GM19395 (cell line): ENCODE measurements around the gene PRKN.

Experiments
- ATAC-seq: cut with Tn5 transposase; IDR thresholded peaks from one replicate; pipeline ENCODE4 v1.9.1; 2021; ENCODE audit warnings: mild to moderate bottlenecking, moderate library complexity; ENCODE audit not compliant: unreplicated experiment

The PRKN gene

DNA sequence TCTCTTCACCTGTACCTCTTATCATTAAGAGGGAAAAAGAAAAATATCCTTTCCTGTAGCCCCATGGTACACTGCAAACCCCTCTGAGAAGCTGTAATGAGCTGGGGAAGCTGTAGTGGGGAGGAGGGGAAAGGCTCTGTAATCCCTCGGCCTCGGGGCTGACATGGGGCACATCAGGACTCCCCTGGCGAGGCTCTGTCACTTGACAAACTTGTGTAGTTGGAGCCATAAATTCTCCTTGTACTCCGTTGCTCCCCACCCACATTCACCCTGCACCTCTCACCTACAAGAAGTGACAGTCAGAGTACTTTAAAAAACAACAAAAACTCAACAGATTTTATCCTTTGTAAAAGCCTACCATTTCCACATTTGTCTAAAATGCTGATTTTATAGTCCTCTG, 978.0 kb downstream of the PRKN start:
- no peak for ATAC-seq

- no peak for ATAC-seq
Measured at GRCh38 chr6:161748535-161749416, 978.8 kb downstream of the PRKN start.

DNA sequence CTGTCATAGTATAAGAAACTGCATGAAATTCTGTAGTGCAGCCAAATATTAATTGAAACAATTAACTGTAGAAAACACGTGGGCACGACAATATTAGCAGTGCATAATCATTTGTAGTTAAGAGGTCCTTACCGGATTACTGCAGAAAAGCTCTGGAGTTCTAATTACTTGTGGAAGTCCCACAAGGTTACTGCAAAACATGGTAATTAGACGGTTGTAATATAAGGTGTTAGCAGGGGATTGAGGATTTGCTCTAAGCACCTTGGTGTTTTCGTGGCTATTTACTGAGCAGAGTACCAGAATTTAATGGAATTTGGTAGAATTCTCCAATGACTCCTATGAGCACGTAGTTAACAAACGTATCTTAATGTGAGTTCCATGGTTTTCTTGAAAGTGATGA, 980.1 kb downstream of the PRKN start:
- ATAC-seq, result no peak

DNA sequence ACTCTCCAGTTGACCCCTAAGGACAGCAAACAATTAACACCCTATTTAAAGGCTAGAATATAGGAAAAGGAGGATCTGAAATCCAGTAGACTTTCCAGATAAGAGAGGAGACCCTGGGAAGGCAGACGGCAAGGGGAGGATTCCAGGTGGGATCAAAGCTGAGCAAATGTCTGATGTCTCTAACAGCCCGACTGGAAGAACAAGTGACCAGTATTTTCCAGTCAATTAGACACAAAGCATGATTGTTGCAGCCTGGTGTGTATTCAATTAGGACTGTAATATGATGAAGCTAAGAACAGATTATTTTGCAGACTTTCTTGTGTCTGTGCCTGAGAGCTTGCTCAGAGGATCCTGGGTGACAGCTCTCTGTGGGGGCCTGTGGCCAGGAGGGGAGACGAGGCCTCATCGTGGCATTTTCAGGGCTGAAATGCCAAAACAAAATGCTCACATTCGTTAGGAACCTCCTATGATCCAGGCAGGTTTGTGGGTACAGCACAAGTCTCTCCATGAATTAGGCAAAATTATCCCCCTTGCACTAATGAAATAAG, 981.9 kb downstream of the PRKN start:
- ATAC-seq, result no peak

DNA sequence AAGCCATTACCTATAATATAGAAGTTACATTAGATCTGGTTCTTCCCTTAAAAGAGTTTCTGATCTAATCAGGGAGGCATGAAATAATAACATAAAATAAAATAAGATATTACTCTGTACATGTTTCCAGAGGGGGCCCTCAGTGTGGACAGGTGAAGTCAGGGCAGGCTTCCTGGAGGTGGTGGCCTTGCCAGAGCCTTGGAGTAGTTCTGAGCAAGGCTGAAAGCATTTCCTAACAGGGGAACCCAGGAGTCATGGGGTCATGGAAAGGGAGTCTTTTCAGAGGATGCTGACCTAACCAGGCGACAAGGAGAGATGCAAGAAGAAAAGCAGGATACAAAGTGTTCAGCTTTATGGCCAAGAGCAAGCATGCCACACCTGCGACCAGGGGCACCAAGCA, 982.4 kb downstream of the PRKN start:
- ATAC-seq, result no peak

GRCh38 chr6:161744211-161745067, 983.1 kb downstream of the PRKN start:
- no peak for ATAC-seq

DNA sequence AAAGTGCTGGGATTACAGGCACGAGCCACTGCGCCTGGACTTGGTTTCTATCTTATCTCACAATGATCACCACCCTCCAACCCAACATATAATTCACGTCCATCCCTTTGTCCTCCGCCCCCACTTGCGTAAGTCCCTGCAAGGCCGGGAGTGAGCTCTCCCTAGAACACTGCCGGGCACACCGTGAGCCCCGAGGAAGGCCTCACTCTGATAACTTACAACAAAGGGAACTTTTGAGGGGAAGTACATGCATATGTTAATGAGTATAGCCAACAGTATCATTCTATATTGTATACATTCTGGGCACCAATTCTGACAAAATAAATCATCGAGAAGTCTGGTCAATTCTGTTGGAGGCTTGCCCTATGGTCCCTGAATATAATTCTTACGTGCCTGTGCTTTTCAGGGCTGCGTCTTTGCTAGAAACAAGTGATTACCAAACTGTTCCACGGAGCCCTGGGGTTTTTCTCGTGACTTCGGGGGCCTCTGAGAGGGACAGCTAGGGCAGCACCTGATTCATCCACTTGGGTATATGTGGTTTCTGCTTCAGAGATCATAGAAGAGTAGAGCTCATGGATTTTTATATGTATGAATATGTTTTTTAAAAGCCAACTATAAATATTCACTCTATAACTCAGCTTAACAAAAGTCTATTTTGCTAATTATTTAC, 983.9 kb downstream of the PRKN start:
- no peak for ATAC-seq

GRCh38 chr6:161740486-161740885, 987.1 kb downstream of the PRKN start:
- ATAC-seq, result no peak

DNA sequence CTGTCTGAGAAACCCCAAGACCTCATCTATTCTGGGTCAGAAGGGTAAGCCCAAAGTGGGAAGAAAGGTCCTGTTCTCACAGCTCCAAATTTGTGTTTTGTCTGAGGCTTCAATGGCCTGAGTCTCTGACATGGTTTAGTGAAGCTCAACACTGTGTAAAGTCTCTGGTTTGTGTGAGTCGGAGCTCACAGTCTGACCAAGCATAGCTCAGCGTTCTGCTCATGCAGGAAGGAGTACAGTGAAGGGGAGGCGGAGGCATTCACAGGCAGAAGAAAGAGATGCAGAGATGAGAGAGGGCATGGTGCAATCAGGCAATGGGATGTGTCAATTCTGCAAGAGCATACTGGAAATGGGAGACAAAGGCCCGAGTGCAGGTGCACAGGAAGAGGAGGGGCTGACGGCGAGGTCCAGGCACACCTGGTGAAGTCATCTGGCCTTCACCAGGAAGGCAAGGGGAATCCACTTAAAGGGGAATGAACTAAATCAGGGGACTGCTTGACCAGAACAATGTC, 990.7 kb downstream of the PRKN start:
- ATAC-seq, result no peak

DNA sequence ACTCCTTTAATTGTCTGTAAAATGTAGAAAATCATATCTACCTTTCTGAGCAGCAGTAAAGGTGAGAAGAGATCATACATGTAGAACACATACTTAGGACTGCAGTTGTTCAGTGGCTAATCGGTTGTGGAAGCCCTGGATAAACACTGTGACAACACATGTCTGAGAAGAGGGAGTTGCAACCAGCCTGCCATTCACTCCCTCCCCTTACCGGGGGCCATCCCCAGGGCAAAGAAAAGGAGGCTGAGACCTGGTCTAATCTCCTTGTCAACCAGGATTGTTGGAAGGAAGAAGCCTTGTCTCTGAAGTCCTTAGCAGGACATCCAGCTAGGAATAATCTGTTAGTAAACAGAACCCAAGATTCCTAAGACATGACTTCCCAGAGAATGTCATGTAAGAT, 991.2 kb downstream of the PRKN start:
- no peak for ATAC-seq

GRCh38 chr6:161732594-161732993, 995.0 kb downstream of the PRKN start:
- ATAC-seq, result no peak

DNA sequence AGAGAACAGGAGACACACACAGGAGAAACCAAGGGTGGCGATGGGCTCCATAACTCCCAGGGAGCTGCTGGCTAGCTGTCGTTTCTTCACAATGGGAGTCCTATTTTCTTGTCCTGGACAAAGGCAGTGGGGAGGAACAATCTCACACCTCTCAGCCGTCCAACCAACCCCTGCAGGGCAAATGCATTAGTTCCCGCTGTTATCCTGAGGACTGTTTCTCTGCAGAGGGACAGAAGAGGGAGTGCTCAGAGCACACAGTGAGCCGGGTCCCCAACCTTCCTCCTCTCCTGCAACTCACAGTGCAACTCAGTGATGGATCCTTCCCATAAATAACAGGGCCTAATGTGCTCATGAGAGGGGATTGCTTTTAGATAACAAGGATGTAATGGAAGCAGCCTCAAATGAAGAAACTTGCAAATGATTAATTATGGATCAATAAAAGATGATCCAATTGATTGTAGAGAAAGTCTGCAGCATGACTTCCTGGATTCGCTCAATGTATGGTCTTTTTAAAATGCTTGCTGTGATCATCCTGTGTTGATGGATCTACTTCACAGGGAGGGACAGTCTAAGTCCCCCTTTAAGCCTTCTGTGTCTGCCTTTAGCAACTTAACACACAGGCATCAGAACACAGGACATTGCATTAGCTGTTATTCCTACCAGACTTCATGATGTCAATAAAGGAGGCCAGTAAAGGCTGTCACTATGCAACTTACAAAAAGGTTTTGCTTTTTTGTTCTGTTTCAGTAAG, 1000.3 kb downstream of the PRKN start:
- no peak for ATAC-seq

GRCh38 chr6:161722394-161722793, 1005.2 kb downstream of the PRKN start:
- no peak for ATAC-seq

- no peak for ATAC-seq
Measured at GRCh38 chr6:161721511-161721910, 1006.1 kb downstream of the PRKN start.

DNA sequence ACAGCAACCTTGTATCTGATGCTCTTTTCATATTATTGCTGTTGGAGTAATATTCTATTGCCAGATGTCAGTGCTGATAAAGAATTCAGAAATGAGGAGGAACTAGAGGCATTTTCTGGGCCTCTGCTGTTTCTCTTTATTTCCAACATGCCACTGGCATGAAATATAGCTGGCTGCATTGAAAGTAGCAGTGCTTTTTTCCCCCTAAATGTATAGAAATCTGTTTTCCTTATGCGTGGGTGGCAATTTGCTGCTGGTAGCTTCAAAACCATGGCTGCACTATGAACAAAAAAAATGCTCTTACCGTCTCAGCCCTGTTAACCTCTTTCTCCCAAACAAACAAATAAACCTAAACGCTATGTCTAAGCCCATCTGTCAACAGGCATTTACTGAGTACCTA, 1011.4 kb downstream of the PRKN start:
- ATAC-seq, result no peak

GRCh38 chr6:161711938-161712337, 1015.6 kb downstream of the PRKN start:
- no peak for ATAC-seq

GRCh38 chr6:161711515-161711914, 1016.1 kb downstream of the PRKN start:
- no peak for ATAC-seq

- no peak for ATAC-seq
Measured at GRCh38 chr6:161710698-161711097, 1016.9 kb downstream of the PRKN start.

DNA sequence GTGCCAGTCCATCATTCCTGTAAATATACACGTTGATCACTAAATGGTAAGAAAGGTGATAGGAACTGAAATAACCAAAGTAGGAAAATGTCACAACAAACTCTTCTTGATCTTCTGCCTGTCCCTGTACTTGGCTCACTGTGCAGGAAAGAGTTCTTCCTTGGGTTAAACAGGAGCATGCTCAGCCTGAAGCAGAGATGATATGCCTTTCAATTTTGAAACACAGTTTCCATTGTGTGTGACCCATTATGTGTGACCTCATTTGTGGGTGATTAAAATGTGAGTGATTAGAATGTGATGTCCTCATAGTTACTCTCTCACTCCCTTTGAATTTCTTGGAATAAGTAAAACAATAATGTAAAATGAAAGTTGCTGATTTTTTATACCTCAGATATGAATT, 1026.5 kb downstream of the PRKN start:
- no peak for ATAC-seq

GRCh38 chr6:161696801-161697200, 1030.8 kb downstream of the PRKN start:
- no peak for ATAC-seq
